ENCODE data around the gene OAS3. TPM values are rescaled to one million over a fixed set of nuclear protein-coding genes. Genes with fewer than 3 reads are reported as not detected.

OAS3 gene
- total RNA-seq, 1 donor from 2014 or later = 26.4 TPM

- no peak for DNase-seq (ENCODE audit: low read depth)
- no peaks in the 10 kb centered on the region for H3K36me3 ChIP-seq (ENCODE audit: control insufficient read depth, insufficient read depth, low read length)
- no peak for TF ChIP-seq CTCF (IDR thresholded peaks at IDR 0.05; ENCODE audit: insufficient read depth, low read length, poor library complexity, severe bottlenecking)
- H3K27me3 ChIP-seq (ENCODE audit: control insufficient read depth, insufficient read depth, low read length) = no peaks in the 10 kb centered on the region
- no peak overlapping the region for H3K4me3 ChIP-seq (ENCODE audit: low read depth, low read length)
These were observed 36.6 kb downstream of the OAS3 start for GRCh38 chr12:112974904-112975303.

- H3K27me3 ChIP-seq (ENCODE audit: control insufficient read depth, insufficient read depth, low read length) = no peaks in the 10 kb centered on the region
- H3K36me3 ChIP-seq (ENCODE audit: control insufficient read depth, insufficient read depth, low read length) = no peaks in the 10 kb centered on the region
- no peak for TF ChIP-seq CTCF (IDR thresholded peaks at IDR 0.05; ENCODE audit: insufficient read depth, low read length, poor library complexity, severe bottlenecking)
- no peak for DNase-seq (ENCODE audit: low read depth)
- H3K4me3 ChIP-seq (ENCODE audit: low read depth, low read length) = no peak overlapping the region
These were observed 38.9 kb downstream of the OAS3 start for GRCh38 chr12:112977139-112977538.

- DNase-seq (ENCODE audit: low read depth) = no peak
- no peak for TF ChIP-seq CTCF (IDR thresholded peaks at IDR 0.05; ENCODE audit: insufficient read depth, low read length, poor library complexity, severe bottlenecking)
- Histone ChIP-seq H3K4me3 (ENCODE audit: low read depth, low read length) (no peak overlapping the region), H3K36me3 (ENCODE audit: control insufficient read depth, insufficient read depth, low read length) (no peaks in the 10 kb centered on the region), H3K27me3 (ENCODE audit: control insufficient read depth, insufficient read depth, low read length) (no peaks in the 10 kb centered on the region)
These were observed 39.4 kb downstream of the OAS3 start for GRCh38 chr12:112977641-112978040.

GRCh38 chr12:112978163-112979040, 40.1 kb downstream of the OAS3 start, which contains the start of gene OAS2:
Gene OAS2 (plus strand): TSS chr12:112978519. CDS start chr12:112978609, 90 bp downstream.
- no peaks in the 10 kb centered on the region for H3K27me3 ChIP-seq (ENCODE audit: control insufficient read depth, insufficient read depth, low read length)
- DNase-seq (ENCODE audit: low read depth) = no peak
- no peaks in the 10 kb centered on the region for H3K36me3 ChIP-seq (ENCODE audit: control insufficient read depth, insufficient read depth, low read length)
- H3K4me3 ChIP-seq (ENCODE audit: low read depth, low read length) = no peak within 1 kb of the TSS
- no peak for TF ChIP-seq CTCF (IDR thresholded peaks at IDR 0.05; ENCODE audit: insufficient read depth, low read length, poor library complexity, severe bottlenecking)

- no peak for DNase-seq (ENCODE audit: low read depth)
These were observed 40.9 kb downstream of the OAS3 start for GRCh38 chr12:112979041-112979680.

More at GRCh38 chr12:112979041-112979680, 40.9 kb downstream of the OAS3 start:
- no peaks in the 10 kb centered on the region for H3K27me3 ChIP-seq (ENCODE audit: control insufficient read depth, insufficient read depth, low read length)
- no peak overlapping the region for H3K4me3 ChIP-seq (ENCODE audit: low read depth, low read length)
- H3K36me3 ChIP-seq (ENCODE audit: control insufficient read depth, insufficient read depth, low read length) = no peaks in the 10 kb centered on the region
- no peak for TF ChIP-seq CTCF (IDR thresholded peaks at IDR 0.05; ENCODE audit: insufficient read depth, low read length, poor library complexity, severe bottlenecking)
